PC-9 (cell line): ENCODE data around the gene DEFB119. TPM values are rescaled to one million over a fixed set of nuclear protein-coding genes. Genes with fewer than 3 reads are reported as not detected.
"Not testable (repeated sequence)": the region's sequence is repeated elsewhere in the genome, so short reads cannot be mapped to it uniquely, and the experiment has no call there.

Experiments
- Bru-seq: library from RNA; stranded (reverse); fragments of 400-500 nt; gene quantifications from one replicate; lab custom pipeline; 2021; lab: Mats Ljungman, UMichigan
- BruChase-seq, 2 experiments: library from RNA; stranded (reverse); fragments of 400-500 nt; gene quantifications; one replicate each; lab custom pipeline; 2021; lab: Mats Ljungman, UMichigan
- BruUV-seq: library from RNA; stranded (reverse); fragments of 400-500 nt; replicated peaks from 2 replicates; lab custom pipeline; 2021; lab: Mats Ljungman, UMichigan
- CTCF ChIA-PET: fragments of 300-600 bp; sonication (Branson Sonifier 250); formaldehyde crosslinking; loops from one replicate; lab custom pipeline; 2022; ENCODE audit warnings: antibody characterized with exemption; lab: Charles Lee
- POLR2A ChIA-PET: fragments of 300-600 bp; sonication (Branson Sonifier 250); formaldehyde crosslinking; loops from one replicate; lab custom pipeline; 2022; ENCODE audit warnings: antibody characterized with exemption; ENCODE audit not compliant: unreplicated experiment; lab: Charles Lee
- DNase-seq, 2 experiments: peaks; one replicate each; pipeline versions ENCODE4 v3.0.0 to v3.0.0-alpha.2; 2015 to 2022; ENCODE audit warnings: mixed read lengths in 1 of 2
- H2AFZ ChIP-seq: fragments of 200-600 bp; sonication (generic); 2 replicates; pipeline ENCODE4 v1.8.1; 2017; ENCODE audit warnings: antibody characterized with exemption
- H3F3A ChIP-seq: fragments of 200-600 bp; sonication (generic); 2 replicates; pipeline ENCODE4 v1.8.1; 2017; ENCODE audit warnings: antibody characterized with exemption, mild to moderate bottlenecking, low read depth; ENCODE audit not compliant: insufficient read depth
- H3K27ac ChIP-seq: fragments of 200-600 bp; sonication (generic); 2 replicates; pipeline ENCODE4 v1.6.1; 2016; ENCODE audit warnings: mixed run types
- H3K27me3 ChIP-seq: fragments of 200-600 bp; sonication (generic); 2 replicates; pipeline ENCODE4 v1.6.1; 2016; ENCODE audit warnings: low read depth, mixed run types; ENCODE audit not compliant: insufficient read depth
- H3K36me3 ChIP-seq: fragments of 200-600 bp; sonication (generic); 2 replicates; pipeline ENCODE4 v1.6.1; 2016; ENCODE audit warnings: low read depth, mixed run types
- H3K4me1 ChIP-seq: fragments of 200-600 bp; sonication (generic); replicated peaks from 2 replicates; pipeline ENCODE4 v1.6.1; 2016; ENCODE audit warnings: mixed run types; ENCODE audit not compliant: insufficient read depth
- H3K4me2 ChIP-seq: fragments of 200-600 bp; sonication (generic); 2 replicates; pipeline ENCODE4 v1.6.1; 2017; ENCODE audit warnings: mixed run types
- H3K4me3 ChIP-seq: fragments of 200-600 bp; sonication (generic); 2 replicates; pipeline ENCODE4 v1.6.1; 2016; ENCODE audit warnings: mixed run types
- H3K79me2 ChIP-seq: fragments of 200-600 bp; sonication (generic); 2 replicates; pipeline ENCODE4 v1.6.1; 2017; ENCODE audit warnings: low read depth, mixed run types
- H3K9me2 ChIP-seq: fragments of 200-600 bp; sonication (generic); 2 replicates; pipeline ENCODE4 v1.8.1; 2017; ENCODE audit warnings: mild to moderate bottlenecking; ENCODE audit not compliant: insufficient read depth
- H3K9me3 ChIP-seq: fragments of 200-600 bp; sonication (generic); 2 replicates; pipeline ENCODE4 v1.8.1; 2016; ENCODE audit warnings: low read depth; ENCODE audit not compliant: insufficient read depth
- H4K20me1 ChIP-seq: fragments of 200-600 bp; sonication (generic); 2 replicates; pipeline ENCODE4 v1.8.1; 2017; ENCODE audit not compliant: insufficient read depth
- EZH2 ChIP-seq: fragments of 200-600 bp; sonication (generic); IDR thresholded peaks from 2 replicates; pipeline ENCODE4 v1.8.0; 2017; ENCODE audit warnings: antibody characterized with exemption, low read depth
- intact Hi-C: fragments of 100-400 bp; cut with micrococcal nuclease; formaldehyde crosslinking; loops from one replicate; pipeline ENCODE4 v1.10.0; 2022; ENCODE audit not compliant: unreplicated experiment
- long read RNA-seq: library from polyadenylated mRNA; stranded (forward); transcript quantifications from one replicate; pipeline ENCODE4 v2.0.0, GENCODE V29; 2022
- total RNA-seq: library from RNA; stranded (reverse); gene quantifications from 2 replicates; pipeline ENCODE4 v1.2.3, GENCODE V29; 2021
- TF ChIP-seq, protein P1 (sequence below): fragments of 200-600 bp; sonication (generic); conservative IDR thresholded peaks from 2 replicates; pipeline ENCODE4 v1.6.1; 2017; ENCODE audit warnings: mixed run types, antibody characterized with exemption, mild to moderate bottlenecking, moderate library complexity

DEFB119 gene, protein sequence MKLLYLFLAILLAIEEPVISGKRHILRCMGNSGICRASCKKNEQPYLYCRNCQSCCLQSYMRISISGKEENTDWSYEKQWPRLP
- total RNA-seq (not detected in 2 replicates), Bru-seq, nascent RNA (not detected), BruChase-seq, experiment 1, labeled RNA remaining after a 2-hour chase (percentile 5 among the genes with signal in this experiment), BruChase-seq, experiment 2, labeled RNA remaining after a 6-hour chase (not detected)
- long read RNA-seq: 0 reads

GRCh38 chr20:31390490-31390889 is at the start of gene DEFB119:
DEFB119 (minus strand) TSS chr20:31390590; CDS start chr20:31390483, 107 bp downstream.
- POLR2A ChIA-PET: no interaction called here
- H3K79me2 ChIP-seq: no peaks in the 10 kb centered on the region
- TF ChIP-seq EZH2: no peak
- TF ChIP-seq, protein P1, sequence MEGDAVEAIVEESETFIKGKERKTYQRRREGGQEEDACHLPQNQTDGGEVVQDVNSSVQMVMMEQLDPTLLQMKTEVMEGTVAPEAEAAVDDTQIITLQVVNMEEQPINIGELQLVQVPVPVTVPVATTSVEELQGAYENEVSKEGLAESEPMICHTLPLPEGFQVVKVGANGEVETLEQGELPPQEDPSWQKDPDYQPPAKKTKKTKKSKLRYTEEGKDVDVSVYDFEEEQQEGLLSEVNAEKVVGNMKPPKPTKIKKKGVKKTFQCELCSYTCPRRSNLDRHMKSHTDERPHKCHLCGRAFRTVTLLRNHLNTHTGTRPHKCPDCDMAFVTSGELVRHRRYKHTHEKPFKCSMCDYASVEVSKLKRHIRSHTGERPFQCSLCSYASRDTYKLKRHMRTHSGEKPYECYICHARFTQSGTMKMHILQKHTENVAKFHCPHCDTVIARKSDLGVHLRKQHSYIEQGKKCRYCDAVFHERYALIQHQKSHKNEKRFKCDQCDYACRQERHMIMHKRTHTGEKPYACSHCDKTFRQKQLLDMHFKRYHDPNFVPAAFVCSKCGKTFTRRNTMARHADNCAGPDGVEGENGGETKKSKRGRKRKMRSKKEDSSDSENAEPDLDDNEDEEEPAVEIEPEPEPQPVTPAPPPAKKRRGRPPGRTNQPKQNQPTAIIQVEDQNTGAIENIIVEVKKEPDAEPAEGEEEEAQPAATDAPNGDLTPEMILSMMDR: no peak
- peaks cover 44% of the 10 kb centered on the region for H3K27me3 ChIP-seq
- H4K20me1 ChIP-seq: no peaks in the 10 kb centered on the region
- H3K9me3 ChIP-seq: no peaks in the 10 kb centered on the region
- H3K4me1 ChIP-seq: no peaks in the 10 kb centered on the region
- H3F3A ChIP-seq: no peaks in the 10 kb centered on the region
- no peaks in the 10 kb centered on the region for H3K9me2 ChIP-seq
- no peak within 1 kb of the TSS for H2AFZ ChIP-seq
- no peaks in the 10 kb centered on the region for H3K36me3 ChIP-seq
- intact Hi-C loops: no loop called here
- no TSS peak for BruUV-seq
- H3K4me3 ChIP-seq: no peak within 1 kb of the TSS
- no peak for DNase-seq
- no peak within 1 kb of the TSS for H3K27ac ChIP-seq
- H3K4me2 ChIP-seq: no peak within 1 kb of the TSS
- CTCF ChIA-PET: no interaction called here

DNA sequence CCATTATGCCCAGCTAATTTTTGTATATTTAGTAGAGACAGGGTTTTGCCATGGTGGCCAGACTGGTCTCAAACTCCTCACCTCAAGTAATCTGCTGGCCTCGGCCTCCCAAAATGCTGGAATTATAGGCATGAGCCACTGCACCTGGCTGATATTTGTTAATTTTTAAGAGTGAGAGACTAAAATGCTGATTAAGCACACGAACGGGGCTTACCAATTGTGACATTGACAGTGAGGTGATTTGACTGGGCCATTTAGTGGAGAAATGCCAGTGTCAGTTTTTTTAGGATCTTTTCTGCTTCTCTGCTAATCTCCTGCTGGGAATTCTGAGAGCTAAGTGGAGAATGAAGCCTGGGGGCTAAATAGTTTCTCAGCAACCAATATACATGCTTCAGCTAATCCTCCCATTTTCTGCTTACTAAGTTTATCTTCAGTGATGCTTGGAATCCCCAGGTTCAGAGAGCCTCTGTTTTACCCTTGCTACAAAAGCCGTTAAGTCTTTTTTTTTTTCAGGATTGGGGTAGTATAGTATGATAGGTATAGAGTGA is 40.3 kb upstream of the DEFB119 start:
- BruUV-seq: no TSS peak
- no peak for DNase-seq
- H3K79me2 ChIP-seq: no peaks in the 10 kb centered on the region
- peaks cover 35% of the 10 kb centered on the region for H3K27me3 ChIP-seq
- CTCF ChIA-PET: no interaction called here
- H3K4me2 ChIP-seq: no peak overlapping the region
- no peak overlapping the region for H3K4me3 ChIP-seq
- intact Hi-C loops: no loop called here
- TF ChIP-seq, protein P1: no peak
- TF ChIP-seq EZH2: no peak
- no peaks in the 10 kb centered on the region for H3F3A ChIP-seq
- H3K9me3 ChIP-seq: no peaks in the 10 kb centered on the region
- H4K20me1 ChIP-seq: no peaks in the 10 kb centered on the region
- no peaks in the 10 kb centered on the region for H3K4me1 ChIP-seq
- no peaks in the 10 kb centered on the region for H3K9me2 ChIP-seq
- POLR2A ChIA-PET: interaction anchor here (0.6 kb wide), 1 partner anchor 418 kb away, joined by 3 read pairs; no protein-coding TSS in a partner anchor
- no peaks in the 10 kb centered on the region for H3K36me3 ChIP-seq
- no peak overlapping the region for H3K27ac ChIP-seq
- no peak overlapping the region for H2AFZ ChIP-seq

DNA sequence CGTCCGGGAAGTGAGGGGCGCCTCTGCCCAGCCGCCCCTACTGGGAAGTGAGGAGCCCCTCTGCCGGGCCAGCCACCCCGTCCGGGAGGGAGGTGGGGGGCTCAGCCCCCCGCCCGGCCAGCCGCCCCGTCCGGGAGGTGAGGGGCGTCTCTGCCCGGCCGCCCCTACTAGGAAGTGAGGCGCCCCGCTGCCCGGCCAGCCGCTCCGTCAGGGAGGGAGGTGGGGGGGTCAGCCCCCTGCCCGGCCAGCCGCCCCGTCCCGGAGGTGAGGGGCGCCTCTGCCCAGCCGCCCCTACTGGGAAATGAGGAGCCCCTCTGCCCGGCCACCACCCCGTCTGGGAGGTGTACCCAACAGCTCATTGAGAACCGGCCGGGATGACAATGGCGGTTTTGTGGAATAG is 37.2 kb upstream of the DEFB119 start:
- H3K9me3 ChIP-seq, H3K4me1 ChIP-seq, CTCF ChIA-PET, H4K20me1 ChIP-seq, H3K4me3 ChIP-seq, H3K27ac ChIP-seq, H3K36me3 ChIP-seq, H3K9me2 ChIP-seq, BruUV-seq, POLR2A ChIA-PET, intact Hi-C loops, H3F3A ChIP-seq, H3K79me2 ChIP-seq, H2AFZ ChIP-seq, H3K4me2 ChIP-seq, DNase-seq: not testable (repeated sequence)
- H3K27me3 ChIP-seq: peaks cover 24% of the 10 kb centered on the region

DNA sequence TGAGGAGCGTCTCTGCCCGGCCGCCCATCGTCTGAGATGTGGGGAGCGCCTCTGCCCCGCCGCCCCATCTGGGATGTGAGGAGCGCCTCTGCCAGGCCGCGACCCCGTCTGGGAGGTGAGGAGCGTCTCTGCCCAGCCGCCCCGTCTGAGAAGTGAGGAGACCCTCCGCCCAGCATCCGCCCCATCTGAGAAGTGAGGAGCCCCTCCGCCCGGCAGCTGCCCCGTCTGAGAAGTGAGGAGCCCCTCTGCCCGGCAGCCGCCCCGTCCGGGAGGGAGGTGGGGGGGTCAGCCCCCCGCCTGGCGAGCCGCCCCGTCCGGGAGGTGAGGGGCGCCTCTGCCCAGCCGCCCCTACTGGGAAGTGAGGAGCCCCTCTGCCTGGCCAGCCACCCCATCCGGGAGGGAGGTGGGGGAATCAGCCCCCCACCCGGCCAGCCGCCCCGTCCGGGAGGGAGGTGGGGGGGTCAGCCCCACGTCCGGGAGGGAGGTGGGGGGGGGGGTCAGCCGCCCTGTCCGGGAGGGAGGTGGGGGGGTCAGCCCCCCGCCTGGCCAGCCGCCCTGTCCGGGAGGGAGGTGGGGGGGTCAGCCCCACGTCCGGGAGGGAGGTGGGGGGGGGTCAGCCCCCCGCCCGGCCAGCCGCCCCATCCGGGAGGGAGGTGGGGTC is 36.6 kb upstream of the DEFB119 start:
- H3F3A ChIP-seq, H3K79me2 ChIP-seq, H3K9me3 ChIP-seq, H3K36me3 ChIP-seq, H2AFZ ChIP-seq, CTCF ChIA-PET, POLR2A ChIA-PET, H3K4me3 ChIP-seq, DNase-seq, H4K20me1 ChIP-seq, H3K4me2 ChIP-seq, H3K27ac ChIP-seq, BruUV-seq, intact Hi-C loops, H3K9me2 ChIP-seq, H3K4me1 ChIP-seq: not testable (repeated sequence)
- H3K27me3 ChIP-seq: peaks cover 19% of the 10 kb centered on the region
